SK-N-SH treated with all-trans-retinoic acid at 6 μM for 48 hours (cell line): ENCODE results near the gene CDH26.

Experiments
- ATAC-seq: fragments of 200-7000 bp; cut with Tn5 transposase; 3 replicates; pipeline ENCODE4 v1.9.1; 2020; ENCODE audit warnings: mild to moderate bottlenecking, moderate library complexity
- ARNTL ChIP-seq: fragments of 450-650 bp; formaldehyde crosslinking; IDR thresholded peaks from 2 replicates; pipeline ENCODE4 v1.5.0; 2020; ENCODE audit warnings: low read depth, mild to moderate bottlenecking, moderate library complexity, borderline replicate concordance
- CREB5 ChIP-seq: fragments of 250-450 bp; sonication (Bioruptor Pico); IDR thresholded peaks from 2 replicates; pipeline ENCODE4 v1.5.1; 2020; ENCODE audit warnings: low read depth, mild to moderate bottlenecking, moderate library complexity
- CSDC2 ChIP-seq: fragments of 250-450 bp; sonication (Bioruptor Pico); IDR thresholded peaks from 2 replicates; pipeline ENCODE4 v1.5.0; 2020; ENCODE audit warnings: mild to moderate bottlenecking, moderate library complexity
- ESRRG ChIP-seq: fragments of 250-450 bp; sonication (Bioruptor Pico); IDR thresholded peaks from 2 replicates; pipeline ENCODE4 v1.6.1; 2021; ENCODE audit warnings: mild to moderate bottlenecking
- GLIS3 ChIP-seq: fragments of 250-450 bp; sonication (Bioruptor Pico); IDR thresholded peaks from 2 replicates; pipeline ENCODE4 v1.5.0; 2020; ENCODE audit warnings: mild to moderate bottlenecking, moderate library complexity
- ISL1 ChIP-seq: fragments of 250-450 bp; sonication (Bioruptor Pico); IDR thresholded peaks from 2 replicates; pipeline ENCODE4 v2.1.2; 2022; ENCODE audit warnings: mild to moderate bottlenecking, moderate library complexity
- OSR1 ChIP-seq: fragments of 250-450 bp; sonication (Bioruptor Pico); IDR thresholded peaks from 2 replicates; pipeline ENCODE4 v1.8.0; 2022; ENCODE audit warnings: moderate library complexity, mild to moderate bottlenecking, inconsistent platforms
- PATZ1 ChIP-seq: fragments of 250-450 bp; sonication (Bioruptor Pico); IDR thresholded peaks from 2 replicates; pipeline ENCODE4 v1.8.0; 2020; ENCODE audit warnings: mild to moderate bottlenecking, moderate library complexity, borderline replicate concordance
- RARB ChIP-seq: fragments of 250-450 bp; sonication (Bioruptor Pico); IDR thresholded peaks from 2 replicates; pipeline ENCODE4 v1.8.0; 2021; ENCODE audit warnings: mild to moderate bottlenecking, moderate library complexity
- SNAI2 ChIP-seq: fragments of 250-450 bp; sonication (Bioruptor Pico); IDR thresholded peaks from 2 replicates; pipeline ENCODE4 v1.5.0; 2020; ENCODE audit warnings: mild to moderate bottlenecking, moderate library complexity
- TOX ChIP-seq: fragments of 250-450 bp; sonication (Bioruptor Pico); IDR thresholded peaks from 2 replicates; pipeline ENCODE4 v1.8.0; 2021; ENCODE audit warnings: mild to moderate bottlenecking, moderate library complexity, borderline replicate concordance
- ZC3H10 ChIP-seq: fragments of 250-450 bp; sonication (Bioruptor Pico); IDR thresholded peaks from 2 replicates; pipeline ENCODE4 v1.5.1; 2021; ENCODE audit warnings: mild to moderate bottlenecking, moderate library complexity
- ZFP3 ChIP-seq: fragments of 250-450 bp; sonication (Bioruptor Pico); IDR thresholded peaks from 2 replicates; pipeline ENCODE4 v1.5.0; 2020; ENCODE audit warnings: mild to moderate bottlenecking, moderate library complexity
- ZFP30 ChIP-seq: fragments of 450-650 bp; formaldehyde crosslinking; IDR thresholded peaks from 2 replicates; pipeline ENCODE4 v1.5.0; 2022; ENCODE audit warnings: mild to moderate bottlenecking, moderate library complexity
- ZNF565 ChIP-seq: fragments of 450-650 bp; formaldehyde crosslinking; conservative IDR thresholded peaks from 2 replicates; pipeline ENCODE4 v1.5.0; 2020; ENCODE audit warnings: low read depth, mild to moderate bottlenecking, moderate library complexity
- ZNF70 ChIP-seq: fragments of 450-650 bp; formaldehyde crosslinking; IDR thresholded peaks from 2 replicates; pipeline ENCODE4 v1.5.0; 2020; ENCODE audit warnings: mild to moderate bottlenecking, moderate library complexity
- ZNF8 ChIP-seq: fragments of 450-650 bp; formaldehyde crosslinking; IDR thresholded peaks from 2 replicates; pipeline ENCODE4 v1.5.0; 2020; ENCODE audit warnings: mild to moderate bottlenecking, moderate library complexity
- TF ChIP-seq, protein P1 (sequence below): fragments of 250-450 bp; sonication (Bioruptor Pico); IDR thresholded peaks from 2 replicates; pipeline ENCODE4 v1.8.0; 2021; ENCODE audit warnings: low read depth, mild to moderate bottlenecking, moderate library complexity, borderline replicate concordance
- TF ChIP-seq, protein P2 (sequence below): fragments of 250-450 bp; sonication (Bioruptor Pico); IDR thresholded peaks from 2 replicates; pipeline ENCODE4 v1.5.0; 2020; ENCODE audit warnings: mild to moderate bottlenecking, moderate library complexity

Gene CDH26

GRCh38 chr20:59994697-59995122, 36.5 kb downstream of the CDH26 start (continued):
- TF ChIP-seq CREB5 (CRISPR knock-in tag) (no peak), ISL1 (CRISPR knock-in tag) (no peak)
- TF ChIP-seq, all 23 proteins: peak for 0

DNA sequence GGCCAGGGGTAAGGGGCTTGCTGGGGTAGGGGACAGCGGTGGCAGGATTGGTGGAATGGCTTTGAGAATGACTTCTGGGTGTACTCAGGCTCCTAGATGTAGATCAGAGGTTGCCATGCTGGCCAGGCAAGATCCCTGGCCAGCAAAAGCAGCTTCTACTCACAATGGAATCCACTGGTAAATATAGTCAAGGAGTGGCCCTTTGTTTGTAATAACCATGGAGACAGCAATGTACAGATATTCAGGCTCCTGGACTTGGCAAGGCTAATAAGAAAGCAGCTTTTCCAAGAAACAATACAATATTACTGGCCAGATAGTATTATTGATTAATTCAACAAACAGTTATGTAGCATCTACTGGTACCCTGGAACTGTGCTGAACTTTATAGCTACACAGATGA, 37.9 kb downstream of the CDH26 start:
- no peak for ATAC-seq
- TF ChIP-seq ZNF565 (CRISPR knock-in tag) (no peak), ZC3H10 (no peak), CREB5 (CRISPR knock-in tag) (no peak), RARB (CRISPR knock-in tag) (no peak), ESRRG (no peak), ZFP3 (CRISPR knock-in tag) (no peak), PATZ1 (no peak), OSR1 (no peak), ISL1 (CRISPR knock-in tag) (no peak), ZFP30 (CRISPR knock-in tag) (no peak)
- TF ChIP-seq, protein P1, sequence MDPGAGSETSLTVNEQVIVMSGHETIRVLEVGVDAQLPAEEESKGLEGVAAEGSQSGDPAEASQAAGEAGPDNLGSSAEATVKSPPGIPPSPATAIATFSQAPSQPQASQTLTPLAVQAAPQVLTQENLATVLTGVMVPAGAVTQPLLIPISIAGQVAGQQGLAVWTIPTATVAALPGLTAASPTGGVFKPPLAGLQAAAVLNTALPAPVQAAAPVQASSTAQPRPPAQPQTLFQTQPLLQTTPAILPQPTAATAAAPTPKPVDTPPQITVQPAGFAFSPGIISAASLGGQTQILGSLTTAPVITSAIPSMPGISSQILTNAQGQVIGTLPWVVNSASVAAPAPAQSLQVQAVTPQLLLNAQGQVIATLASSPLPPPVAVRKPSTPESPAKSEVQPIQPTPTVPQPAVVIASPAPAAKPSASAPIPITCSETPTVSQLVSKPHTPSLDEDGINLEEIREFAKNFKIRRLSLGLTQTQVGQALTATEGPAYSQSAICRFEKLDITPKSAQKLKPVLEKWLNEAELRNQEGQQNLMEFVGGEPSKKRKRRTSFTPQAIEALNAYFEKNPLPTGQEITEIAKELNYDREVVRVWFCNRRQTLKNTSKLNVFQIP (CRISPR knock-in tag), result no peak
- TF ChIP-seq, protein P2, sequence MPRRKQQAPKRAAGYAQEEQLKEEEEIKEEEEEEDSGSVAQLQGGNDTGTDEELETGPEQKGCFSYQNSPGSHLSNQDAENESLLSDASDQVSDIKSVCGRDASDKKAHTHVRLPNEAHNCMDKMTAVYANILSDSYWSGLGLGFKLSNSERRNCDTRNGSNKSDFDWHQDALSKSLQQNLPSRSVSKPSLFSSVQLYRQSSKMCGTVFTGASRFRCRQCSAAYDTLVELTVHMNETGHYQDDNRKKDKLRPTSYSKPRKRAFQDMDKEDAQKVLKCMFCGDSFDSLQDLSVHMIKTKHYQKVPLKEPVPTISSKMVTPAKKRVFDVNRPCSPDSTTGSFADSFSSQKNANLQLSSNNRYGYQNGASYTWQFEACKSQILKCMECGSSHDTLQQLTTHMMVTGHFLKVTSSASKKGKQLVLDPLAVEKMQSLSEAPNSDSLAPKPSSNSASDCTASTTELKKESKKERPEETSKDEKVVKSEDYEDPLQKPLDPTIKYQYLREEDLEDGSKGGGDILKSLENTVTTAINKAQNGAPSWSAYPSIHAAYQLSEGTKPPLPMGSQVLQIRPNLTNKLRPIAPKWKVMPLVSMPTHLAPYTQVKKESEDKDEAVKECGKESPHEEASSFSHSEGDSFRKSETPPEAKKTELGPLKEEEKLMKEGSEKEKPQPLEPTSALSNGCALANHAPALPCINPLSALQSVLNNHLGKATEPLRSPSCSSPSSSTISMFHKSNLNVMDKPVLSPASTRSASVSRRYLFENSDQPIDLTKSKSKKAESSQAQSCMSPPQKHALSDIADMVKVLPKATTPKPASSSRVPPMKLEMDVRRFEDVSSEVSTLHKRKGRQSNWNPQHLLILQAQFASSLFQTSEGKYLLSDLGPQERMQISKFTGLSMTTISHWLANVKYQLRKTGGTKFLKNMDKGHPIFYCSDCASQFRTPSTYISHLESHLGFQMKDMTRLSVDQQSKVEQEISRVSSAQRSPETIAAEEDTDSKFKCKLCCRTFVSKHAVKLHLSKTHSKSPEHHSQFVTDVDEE (CRISPR knock-in tag), result no peak
- TF ChIP-seq, all 23 proteins: peak for 0

GRCh38 chr20:59997896-59998295, 39.7 kb downstream of the CDH26 start:
- no peak for ATAC-seq
- TF ChIP-seq CSDC2 (CRISPR knock-in tag) (no peak), ISL1 (CRISPR knock-in tag) (no peak), OSR1 (no peak), ZFP30 (CRISPR knock-in tag) (no peak), GLIS3 (CRISPR knock-in tag) (no peak), ARNTL (no peak), RARB (CRISPR knock-in tag) (no peak), ZC3H10 (no peak), ESRRG (no peak), SNAI2 (CRISPR knock-in tag) (no peak), TOX (no peak), ZNF70 (CRISPR knock-in tag) (no peak), ZNF8 (CRISPR knock-in tag) (no peak), ZFP3 (CRISPR knock-in tag) (no peak), PATZ1 (no peak), ZNF565 (CRISPR knock-in tag) (no peak)
- TF ChIP-seq, protein P2 (CRISPR knock-in tag), result no peak
- TF ChIP-seq, protein P1 (CRISPR knock-in tag), result no peak
